Breast epithelium (tissue), 3 donors: ENCODE data around the gene KBTBD13.

Source experiments
- CTCF ChIP-seq, 3 donors: fragments of 450-650 bp; IDR thresholded peaks; one replicate each; pipeline ENCODE4 v1.5.1; 2016 to 2017; ENCODE audit warnings: antibody characterized with exemption in 3 of 3, mild to moderate bottlenecking in 3 of 3, moderate library complexity in 3 of 3
- POLR2AphosphoS5 ChIP-seq, 3 donors: sonication (generic); formaldehyde crosslinking; IDR thresholded peaks; one replicate each; pipeline ENCODE4 v1.6.1; 2017; ENCODE audit warnings: antibody characterized with exemption in 3 of 3

GRCh38 chr15:65069179-65069578 is 7.4 kb upstream of the KBTBD13 start:
- no peak for TF ChIP-seq POLR2AphosphoS5 (IDR thresholded peaks at IDR 0.05)
- TF ChIP-seq CTCF (IDR thresholded peaks at IDR 0.05): no peak
